ENCODE measurements around the gene C11orf87. TPM values are rescaled to one million over a fixed set of nuclear protein-coding genes. Genes with fewer than 3 reads are reported as not detected.

The C11orf87 gene
- total and polyA plus RNA-seq, 9 of the 15 experiments (the other 6 are each of a cell fraction or from before 2014, with no cell fraction given) = not detected

DNA sequence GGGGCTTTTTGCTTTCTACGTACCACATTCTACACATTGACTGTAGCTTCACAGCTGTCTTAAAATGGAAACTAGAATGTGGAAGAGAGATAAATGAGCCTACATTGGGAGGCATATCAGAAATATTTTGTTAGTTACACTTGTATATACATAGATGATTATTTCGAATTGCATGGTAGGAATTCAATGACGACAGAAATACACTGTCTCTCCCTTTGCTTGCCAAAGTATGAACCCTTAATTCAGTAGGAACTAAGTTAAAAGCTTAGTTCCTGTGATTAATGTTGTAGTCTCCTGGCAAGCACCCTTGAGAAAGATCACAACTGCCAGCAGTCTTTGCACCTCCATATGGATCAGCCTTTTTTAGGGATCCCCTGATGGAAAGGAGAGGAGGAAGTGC lies 10.1 kb downstream of the C11orf87 start:
- TF ChIP-seq CBX3 (IDR thresholded peaks at IDR 0.05; ENCODE audit: borderline replicate concordance in 1 of 2, low read length in 2 of 2) (no peak), FUS (optimal IDR thresholded peaks at IDR 0.05; ENCODE audit: low read depth, low read length) (no peak), TAF15 (IDR thresholded peaks at IDR 0.05; ENCODE audit: low read depth, low read length) (no peak)
- H4K20me1 ChIP-seq (replicated peaks; ENCODE audit: control insufficient read depth, insufficient read depth, low read length) = no peaks in the 10 kb centered on the region
- no peak overlapping the region for H3K9ac ChIP-seq (ENCODE audit: insufficient read depth in 1 of 2, low read depth in 2 of 2, low read length in 2 of 2)
- H3K9me3 ChIP-seq (replicated peaks; ENCODE audit: control insufficient read depth, insufficient read depth, low read depth, low read length) = no peaks in the 10 kb centered on the region
- no peak overlapping the region for H3K27ac ChIP-seq (ENCODE audit: extremely low read depth, low read depth, low read length)
- BruUV-seq (replicated peaks) = no TSS peak
- no peaks in the 10 kb centered on the region for H3K27me3 ChIP-seq (ENCODE audit: control insufficient read depth in 2 of 2, insufficient read depth in 2 of 2, low read length in 2 of 2)
- POLR2A ChIA-PET = no interaction called here
- ATAC-seq (no peak), DNase-seq (ENCODE audit: extremely low read depth in 1 of 4, low spot score in 3 of 4) (no peak), FAIRE-seq (no peak)
- no peaks in the 10 kb centered on the region for H3K36me3 ChIP-seq (ENCODE audit: control insufficient read depth, insufficient read depth, low read length)
- H3K79me2 ChIP-seq (ENCODE audit: control insufficient read depth, insufficient read depth, low read length) = no peaks in the 10 kb centered on the region
- H3K4me2 ChIP-seq (ENCODE audit: insufficient read depth, low read length) = no peak overlapping the region
- H3K9me1 ChIP-seq (ENCODE audit: control insufficient read depth, insufficient read depth, low read length) = no peaks in the 10 kb centered on the region
- H3K4me1 ChIP-seq (replicated peaks in 1 of 2; ENCODE audit: control insufficient read depth in 2 of 2, insufficient read depth in 2 of 2, low read length in 2 of 2) = no peaks in the 10 kb centered on the region
- in situ Hi-C loops (cut with MboI) (no loop called here), intact Hi-C loops (cut with micrococcal nuclease) (no loop called here)
- no peak overlapping the region for H2AFZ ChIP-seq (ENCODE audit: low read depth, low read length)
- WGBS (ENCODE audit: insufficient coverage, low coverage, missing lambda C conversion rate) = 5% methylated on average over 3 of the region's 3 CpGs
- H3K4me3 ChIP-seq = no peak overlapping the region
- CTCF ChIA-PET (ENCODE audit: low intra/inter-chr PET ratio) = no interaction called here

GRCh38 chr11:109433753-109434256 lies 11.8 kb downstream of the C11orf87 start:
- Histone ChIP-seq H3K9ac (ENCODE audit: insufficient read depth in 1 of 2, low read depth in 2 of 2, low read length in 2 of 2) (no peak overlapping the region), H3K27ac (ENCODE audit: extremely low read depth, low read depth, low read length) (no peak overlapping the region), H4K20me1 (replicated peaks; ENCODE audit: control insufficient read depth, insufficient read depth, low read length) (no peaks in the 10 kb centered on the region), H2AFZ (ENCODE audit: low read depth, low read length) (no peak overlapping the region), H3K27me3 (ENCODE audit: control insufficient read depth in 2 of 2, insufficient read depth in 2 of 2, low read length in 2 of 2) (no peaks in the 10 kb centered on the region), H3K9me3 (replicated peaks; ENCODE audit: control insufficient read depth, insufficient read depth, low read depth, low read length) (no peaks in the 10 kb centered on the region), H3K4me2 (ENCODE audit: insufficient read depth, low read length) (no peak overlapping the region), H3K4me3 (no peak overlapping the region), H3K9me1 (ENCODE audit: control insufficient read depth, insufficient read depth, low read length) (no peaks in the 10 kb centered on the region), H3K4me1 (replicated peaks in 1 of 2; ENCODE audit: control insufficient read depth in 2 of 2, insufficient read depth in 2 of 2, low read length in 2 of 2) (no peaks in the 10 kb centered on the region), H3K79me2 (ENCODE audit: control insufficient read depth, insufficient read depth, low read length) (no peaks in the 10 kb centered on the region), H3K36me3 (ENCODE audit: control insufficient read depth, insufficient read depth, low read length) (no peaks in the 10 kb centered on the region)
- in situ Hi-C loops (cut with MboI) (no loop called here), intact Hi-C loops (cut with micrococcal nuclease) (no loop called here)
- 0% methylated on average over 3 of the region's 3 CpGs for WGBS (ENCODE audit: insufficient coverage, low coverage, missing lambda C conversion rate)
- ChIA-PET POLR2A (no interaction called here), CTCF (ENCODE audit: low intra/inter-chr PET ratio) (no interaction called here)
- FAIRE-seq (no peak), ATAC-seq (no peak), DNase-seq (ENCODE audit: extremely low read depth in 1 of 4, low spot score in 3 of 4) (no peak)
- no TSS peak for BruUV-seq (replicated peaks)
- no peak for TF ChIP-seq CBX2 (IDR thresholded peaks at IDR 0.05; ENCODE audit: insufficient read depth, low read length, poor library complexity, severe bottlenecking)
- TF ChIP-seq ARID2 (IDR thresholded peaks at IDR 0.05) = no peak
- TF ChIP-seq SREBF2 (CRISPR knock-in tag; IDR thresholded peaks at IDR 0.05) = no peak
- TF ChIP-seq, protein P1, sequence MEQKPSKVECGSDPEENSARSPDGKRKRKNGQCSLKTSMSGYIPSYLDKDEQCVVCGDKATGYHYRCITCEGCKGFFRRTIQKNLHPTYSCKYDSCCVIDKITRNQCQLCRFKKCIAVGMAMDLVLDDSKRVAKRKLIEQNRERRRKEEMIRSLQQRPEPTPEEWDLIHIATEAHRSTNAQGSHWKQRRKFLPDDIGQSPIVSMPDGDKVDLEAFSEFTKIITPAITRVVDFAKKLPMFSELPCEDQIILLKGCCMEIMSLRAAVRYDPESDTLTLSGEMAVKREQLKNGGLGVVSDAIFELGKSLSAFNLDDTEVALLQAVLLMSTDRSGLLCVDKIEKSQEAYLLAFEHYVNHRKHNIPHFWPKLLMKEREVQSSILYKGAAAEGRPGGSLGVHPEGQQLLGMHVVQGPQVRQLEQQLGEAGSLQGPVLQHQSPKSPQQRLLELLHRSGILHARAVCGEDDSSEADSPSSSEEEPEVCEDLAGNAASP (IDR thresholded peaks at IDR 0.05) = no peak
- TF ChIP-seq BRCA1 (IDR thresholded peaks at IDR 0.05) = no peak
- TF ChIP-seq BRCA1 (CRISPR knock-in tag; IDR thresholded peaks at IDR 0.05) = no peak
- TF ChIP-seq GATA2 (CRISPR knock-in tag; IDR thresholded peaks at IDR 0.05) = no peak
- TF ChIP-seq KLF6 (CRISPR knock-in tag; IDR thresholded peaks at IDR 0.05; ENCODE audit: borderline replicate concordance) = no peak
- no peak for TF ChIP-seq CHD2 (IDR thresholded peaks at IDR 0.05; ENCODE audit: low read depth, low read length)
- no peak for TF ChIP-seq ZNF57 (CRISPR knock-in tag; IDR thresholded peaks at IDR 0.05)
- no peak for TF ChIP-seq FOXK2 (conservative IDR thresholded peaks at IDR 0.05 in 1 of 2, IDR thresholded peaks at IDR 0.05 in 1 of 2; ENCODE audit: low read depth in 2 of 2)
- TF ChIP-seq ETV5 (CRISPR knock-in tag; IDR thresholded peaks at IDR 0.05; ENCODE audit: low read depth) = no peak

Measured in K562 (cell line).